ENCODE data around the gene HECTD3. TPM values are rescaled to one million over a fixed set of nuclear protein-coding genes. Genes with fewer than 3 reads are reported as not detected.

The HECTD3 gene
- total and polyA plus RNA-seq, 9 of the 15 experiments (the other 6 are each of a cell fraction or from before 2014, with no cell fraction given): 6.3 to 50.8 (median 18.9) TPM

DNA sequence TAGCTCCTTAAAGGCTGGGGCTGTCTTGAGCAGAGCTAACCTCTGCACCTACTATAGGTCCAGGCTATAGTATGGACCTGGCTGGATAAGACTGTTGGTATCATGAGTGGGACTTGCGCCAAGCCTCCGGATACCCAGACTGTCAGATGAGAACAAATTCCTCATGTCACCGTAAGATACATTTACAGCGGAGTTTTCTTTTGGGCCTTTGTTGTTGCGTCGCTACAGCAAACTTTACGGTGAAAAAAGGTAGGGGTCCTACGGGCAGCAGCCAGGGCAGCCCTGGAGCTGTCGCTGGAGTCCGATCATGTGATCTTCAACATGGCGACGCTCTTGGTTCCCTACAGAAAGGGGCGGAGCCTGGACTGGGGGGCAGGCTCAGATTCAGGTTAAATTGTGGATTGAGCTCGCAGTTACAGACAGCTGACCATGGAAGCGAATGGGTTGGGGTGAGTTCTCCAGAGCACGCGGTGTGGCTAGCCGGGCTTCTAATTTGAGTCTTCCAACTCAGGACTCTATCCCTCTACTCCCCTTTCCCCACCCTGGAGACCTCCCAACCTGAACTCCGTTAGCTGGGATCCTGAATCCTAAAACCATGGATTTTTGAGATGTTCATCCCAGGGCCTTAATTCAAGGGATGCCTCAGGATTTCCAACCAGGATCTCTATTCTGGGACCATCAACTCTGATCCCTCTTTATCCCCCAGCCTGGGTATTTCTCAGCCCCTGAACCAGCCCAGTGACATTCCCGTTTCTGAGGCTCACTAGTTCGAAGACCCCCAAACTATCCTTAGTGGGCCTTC is 914 bp upstream of the HECTD3 start, which contains the start of gene UROD (continued):
- no peak for TF ChIP-seq ZFP30 (CRISPR knock-in tag; IDR thresholded peaks at IDR 0.05; ENCODE audit: borderline replicate concordance)
- no peak for TF ChIP-seq ZKSCAN8 (CRISPR knock-in tag; IDR thresholded peaks at IDR 0.05)
- TF ChIP-seq SMARCA5 (IDR thresholded peaks at IDR 0.05): peak; percentile 75; the same call in 1 of the 2 replicates
- TF ChIP-seq GABPB2 (CRISPR knock-in tag; conservative IDR thresholded peaks at IDR 0.05): no peak
- TF ChIP-seq ZBTB1 (CRISPR knock-in tag; IDR thresholded peaks at IDR 0.05; ENCODE audit: borderline replicate concordance, low read depth): no peak
- TF ChIP-seq, protein P1, sequence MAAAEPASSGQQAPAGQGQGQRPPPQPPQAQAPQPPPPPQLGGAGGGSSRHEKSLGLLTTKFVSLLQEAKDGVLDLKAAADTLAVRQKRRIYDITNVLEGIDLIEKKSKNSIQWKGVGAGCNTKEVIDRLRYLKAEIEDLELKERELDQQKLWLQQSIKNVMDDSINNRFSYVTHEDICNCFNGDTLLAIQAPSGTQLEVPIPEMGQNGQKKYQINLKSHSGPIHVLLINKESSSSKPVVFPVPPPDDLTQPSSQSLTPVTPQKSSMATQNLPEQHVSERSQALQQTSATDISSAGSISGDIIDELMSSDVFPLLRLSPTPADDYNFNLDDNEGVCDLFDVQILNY (CRISPR knock-in tag; IDR thresholded peaks at IDR 0.05): no peak
- TF ChIP-seq SRSF9 (IDR thresholded peaks at IDR 0.05; ENCODE audit: borderline replicate concordance, low read depth, low read length): no peak
- TF ChIP-seq, protein P2, sequence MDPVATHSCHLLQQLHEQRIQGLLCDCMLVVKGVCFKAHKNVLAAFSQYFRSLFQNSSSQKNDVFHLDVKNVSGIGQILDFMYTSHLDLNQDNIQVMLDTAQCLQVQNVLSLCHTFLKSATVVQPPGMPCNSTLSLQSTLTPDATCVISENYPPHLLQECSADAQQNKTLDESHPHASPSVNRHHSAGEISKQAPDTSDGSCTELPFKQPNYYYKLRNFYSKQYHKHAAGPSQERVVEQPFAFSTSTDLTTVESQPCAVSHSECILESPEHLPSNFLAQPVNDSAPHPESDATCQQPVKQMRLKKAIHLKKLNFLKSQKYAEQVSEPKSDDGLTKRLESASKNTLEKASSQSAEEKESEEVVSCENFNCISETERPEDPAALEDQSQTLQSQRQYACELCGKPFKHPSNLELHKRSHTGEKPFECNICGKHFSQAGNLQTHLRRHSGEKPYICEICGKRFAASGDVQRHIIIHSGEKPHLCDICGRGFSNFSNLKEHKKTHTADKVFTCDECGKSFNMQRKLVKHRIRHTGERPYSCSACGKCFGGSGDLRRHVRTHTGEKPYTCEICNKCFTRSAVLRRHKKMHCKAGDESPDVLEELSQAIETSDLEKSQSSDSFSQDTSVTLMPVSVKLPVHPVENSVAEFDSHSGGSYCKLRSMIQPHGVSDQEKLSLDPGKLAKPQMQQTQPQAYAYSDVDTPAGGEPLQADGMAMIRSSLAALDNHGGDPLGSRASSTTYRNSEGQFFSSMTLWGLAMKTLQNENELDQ (CRISPR knock-in tag; IDR thresholded peaks at IDR 0.05; ENCODE audit: borderline replicate concordance): peak; percentile 94; the same call in 1 of the 2 replicates
- TF ChIP-seq, protein P3, sequence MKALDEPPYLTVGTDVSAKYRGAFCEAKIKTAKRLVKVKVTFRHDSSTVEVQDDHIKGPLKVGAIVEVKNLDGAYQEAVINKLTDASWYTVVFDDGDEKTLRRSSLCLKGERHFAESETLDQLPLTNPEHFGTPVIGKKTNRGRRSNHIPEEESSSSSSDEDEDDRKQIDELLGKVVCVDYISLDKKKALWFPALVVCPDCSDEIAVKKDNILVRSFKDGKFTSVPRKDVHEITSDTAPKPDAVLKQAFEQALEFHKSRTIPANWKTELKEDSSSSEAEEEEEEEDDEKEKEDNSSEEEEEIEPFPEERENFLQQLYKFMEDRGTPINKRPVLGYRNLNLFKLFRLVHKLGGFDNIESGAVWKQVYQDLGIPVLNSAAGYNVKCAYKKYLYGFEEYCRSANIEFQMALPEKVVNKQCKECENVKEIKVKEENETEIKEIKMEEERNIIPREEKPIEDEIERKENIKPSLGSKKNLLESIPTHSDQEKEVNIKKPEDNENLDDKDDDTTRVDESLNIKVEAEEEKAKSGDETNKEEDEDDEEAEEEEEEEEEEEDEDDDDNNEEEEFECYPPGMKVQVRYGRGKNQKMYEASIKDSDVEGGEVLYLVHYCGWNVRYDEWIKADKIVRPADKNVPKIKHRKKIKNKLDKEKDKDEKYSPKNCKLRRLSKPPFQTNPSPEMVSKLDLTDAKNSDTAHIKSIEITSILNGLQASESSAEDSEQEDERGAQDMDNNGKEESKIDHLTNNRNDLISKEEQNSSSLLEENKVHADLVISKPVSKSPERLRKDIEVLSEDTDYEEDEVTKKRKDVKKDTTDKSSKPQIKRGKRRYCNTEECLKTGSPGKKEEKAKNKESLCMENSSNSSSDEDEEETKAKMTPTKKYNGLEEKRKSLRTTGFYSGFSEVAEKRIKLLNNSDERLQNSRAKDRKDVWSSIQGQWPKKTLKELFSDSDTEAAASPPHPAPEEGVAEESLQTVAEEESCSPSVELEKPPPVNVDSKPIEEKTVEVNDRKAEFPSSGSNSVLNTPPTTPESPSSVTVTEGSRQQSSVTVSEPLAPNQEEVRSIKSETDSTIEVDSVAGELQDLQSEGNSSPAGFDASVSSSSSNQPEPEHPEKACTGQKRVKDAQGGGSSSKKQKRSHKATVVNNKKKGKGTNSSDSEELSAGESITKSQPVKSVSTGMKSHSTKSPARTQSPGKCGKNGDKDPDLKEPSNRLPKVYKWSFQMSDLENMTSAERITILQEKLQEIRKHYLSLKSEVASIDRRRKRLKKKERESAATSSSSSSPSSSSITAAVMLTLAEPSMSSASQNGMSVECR (CRISPR knock-in tag; IDR thresholded peaks at IDR 0.05): peak; percentile 73
- peak; percentile 86 for TF ChIP-seq CREM (IDR thresholded peaks at IDR 0.05; ENCODE audit: low read depth)
- no peak for TF ChIP-seq KDM2B (CRISPR knock-in tag; IDR thresholded peaks at IDR 0.05)
- no peak for TF ChIP-seq NFATC3 (IDR thresholded peaks at IDR 0.05)
- no peak for TF ChIP-seq ZNF57 (CRISPR knock-in tag; IDR thresholded peaks at IDR 0.05)
- 0 out of 2 replicates have a peak, but pooled peaks have one; percentile 69 for TF ChIP-seq ZFPM2 (CRISPR knock-in tag; IDR thresholded peaks at IDR 0.05)
- TF ChIP-seq, protein P4, sequence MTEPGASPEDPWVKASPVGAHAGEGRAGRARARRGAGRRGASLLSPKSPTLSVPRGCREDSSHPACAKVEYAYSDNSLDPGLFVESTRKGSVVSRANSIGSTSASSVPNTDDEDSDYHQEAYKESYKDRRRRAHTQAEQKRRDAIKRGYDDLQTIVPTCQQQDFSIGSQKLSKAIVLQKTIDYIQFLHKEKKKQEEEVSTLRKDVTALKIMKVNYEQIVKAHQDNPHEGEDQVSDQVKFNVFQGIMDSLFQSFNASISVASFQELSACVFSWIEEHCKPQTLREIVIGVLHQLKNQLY (CRISPR knock-in tag; conservative IDR thresholded peaks at IDR 0.05): no peak
- peak; percentile 96 for TF ChIP-seq SAP30 (IDR thresholded peaks at IDR 0.05; ENCODE audit: borderline replicate concordance, insufficient read depth, low read depth, low read length, poor library complexity, severe bottlenecking)
- TF ChIP-seq ZNF75A (CRISPR knock-in tag; IDR thresholded peaks at IDR 0.05): 0 out of 2 replicates have a peak, but pooled peaks have one; percentile 20
